ENCODE data around the gene RHOH. TPM values are rescaled to one million over a fixed set of nuclear protein-coding genes. Genes with fewer than 3 reads are reported as not detected.

Gene RHOH
- total and polyA plus RNA-seq, 10 of the 15 experiments (the other 5 are each of a cell fraction or from before 2014, with no cell fraction given), result 46.5 to 120 (median 57.9) TPM

- TF ChIP-seq ATF7 (IDR thresholded peaks at IDR 0.05; ENCODE audit: low read depth) (peak; percentile 86), KDM1A (IDR thresholded peaks at IDR 0.05; ENCODE audit: borderline replicate concordance) (no peak), MTA2 (IDR thresholded peaks at IDR 0.05; ENCODE audit: low read depth) (no peak), NR2F1 (conservative IDR thresholded peaks at IDR 0.05) (no peak), SIN3A (IDR thresholded peaks at IDR 0.05; ENCODE audit: low read depth, low read length) (peak; percentile 51; the same call in 1 of the 2 replicates), ZNF207 (IDR thresholded peaks at IDR 0.05; ENCODE audit: borderline replicate concordance) (no peak), ZBTB4 (CRISPR knock-in tag; IDR thresholded peaks at IDR 0.05) (no peak), CBFB (IDR thresholded peaks at IDR 0.05; ENCODE audit: low read depth) (no peak), RCOR1 (conservative IDR thresholded peaks at IDR 0.05; ENCODE audit: low read depth, low read length) (no peak), MEF2A (IDR thresholded peaks at IDR 0.05; ENCODE audit: insufficient read depth, low read depth, low read length) (no peak), HDGF (IDR thresholded peaks at IDR 0.05) (no peak), TBL1XR1 (IDR thresholded peaks at IDR 0.05; ENCODE audit: low read depth, low read length) (0 out of 2 replicates have a peak, but pooled peaks have one; percentile 36), FOXM1 (IDR thresholded peaks at IDR 0.05; ENCODE audit: low read depth, low read length) (no peak), SUZ12 (IDR thresholded peaks at IDR 0.05; ENCODE audit: unreplicated experiment) (no peak), KLF5 (IDR thresholded peaks at IDR 0.05; ENCODE audit: partially characterized antibody) (no peak), BRCA1 (IDR thresholded peaks at IDR 0.05; ENCODE audit: low read depth, low read length) (no peak), NBN (IDR thresholded peaks at IDR 0.05) (no peak), RB1 (IDR thresholded peaks at IDR 0.05; ENCODE audit: borderline replicate concordance) (no peak), EP300 (IDR thresholded peaks at IDR 0.05; ENCODE audit: borderline replicate concordance in 1 of 2, control insufficient read depth in 1 of 2, low read depth in 2 of 2, low read length in 2 of 2) (0 out of 4 replicates have a peak, but pooled peaks of 1 of the 2 experiments have one; percentile 31)
- TF ChIP-seq, protein P1, sequence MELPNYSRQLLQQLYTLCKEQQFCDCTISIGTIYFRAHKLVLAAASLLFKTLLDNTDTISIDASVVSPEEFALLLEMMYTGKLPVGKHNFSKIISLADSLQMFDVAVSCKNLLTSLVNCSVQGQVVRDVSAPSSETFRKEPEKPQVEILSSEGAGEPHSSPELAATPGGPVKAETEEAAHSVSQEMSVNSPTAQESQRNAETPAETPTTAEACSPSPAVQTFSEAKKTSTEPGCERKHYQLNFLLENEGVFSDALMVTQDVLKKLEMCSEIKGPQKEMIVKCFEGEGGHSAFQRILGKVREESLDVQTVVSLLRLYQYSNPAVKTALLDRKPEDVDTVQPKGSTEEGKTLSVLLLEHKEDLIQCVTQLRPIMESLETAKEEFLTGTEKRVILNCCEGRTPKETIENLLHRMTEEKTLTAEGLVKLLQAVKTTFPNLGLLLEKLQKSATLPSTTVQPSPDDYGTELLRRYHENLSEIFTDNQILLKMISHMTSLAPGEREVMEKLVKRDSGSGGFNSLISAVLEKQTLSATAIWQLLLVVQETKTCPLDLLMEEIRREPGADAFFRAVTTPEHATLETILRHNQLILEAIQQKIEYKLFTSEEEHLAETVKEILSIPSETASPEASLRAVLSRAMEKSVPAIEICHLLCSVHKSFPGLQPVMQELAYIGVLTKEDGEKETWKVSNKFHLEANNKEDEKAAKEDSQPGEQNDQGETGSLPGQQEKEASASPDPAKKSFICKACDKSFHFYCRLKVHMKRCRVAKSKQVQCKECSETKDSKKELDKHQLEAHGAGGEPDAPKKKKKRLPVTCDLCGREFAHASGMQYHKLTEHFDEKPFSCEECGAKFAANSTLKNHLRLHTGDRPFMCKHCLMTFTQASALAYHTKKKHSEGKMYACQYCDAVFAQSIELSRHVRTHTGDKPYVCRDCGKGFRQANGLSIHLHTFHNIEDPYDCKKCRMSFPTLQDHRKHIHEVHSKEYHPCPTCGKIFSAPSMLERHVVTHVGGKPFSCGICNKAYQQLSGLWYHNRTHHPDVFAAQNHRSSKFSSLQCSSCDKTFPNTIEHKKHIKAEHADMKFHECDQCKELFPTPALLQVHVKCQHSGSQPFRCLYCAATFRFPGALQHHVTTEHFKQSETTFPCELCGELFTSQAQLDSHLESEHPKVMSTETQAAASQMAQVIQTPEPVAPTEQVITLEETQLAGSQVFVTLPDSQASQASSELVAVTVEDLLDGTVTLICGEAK (IDR thresholded peaks at IDR 0.05; ENCODE audit: borderline replicate concordance), result no peak
- TF ChIP-seq, protein P2, sequence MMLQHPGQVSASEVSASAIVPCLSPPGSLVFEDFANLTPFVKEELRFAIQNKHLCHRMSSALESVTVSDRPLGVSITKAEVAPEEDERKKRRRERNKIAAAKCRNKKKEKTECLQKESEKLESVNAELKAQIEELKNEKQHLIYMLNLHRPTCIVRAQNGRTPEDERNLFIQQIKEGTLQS (IDR thresholded peaks at IDR 0.05; ENCODE audit: borderline replicate concordance, extremely low read depth, low read depth, low read length), result no peak
These were observed 4.3 kb downstream of the RHOH start (continued) for GRCh38 chr4:40200875-40201801.

All from GM12878 (cell line).